Stimulated activated naive B cell treated with anti-CD40 and anti-IgM and Interleukin-4, amounts not matched to agents 10 μg/mL and 1 μg/mL and 100 μg/mL, for 72 hours (primary cell): ENCODE measurements around the gene TMEM179.

ENCODE experiments used
- ATAC-seq, 2 donors: fragments of 150-1000 bp; cut with Tn5 transposase; replicated peaks; 2 replicates each; pipeline ENCODE4 v1.10.0; 2021; ENCODE audit warnings: moderate library complexity in 1 of 2
- DNase-seq: peaks from one replicate; pipeline ENCODE4 v3.0.0; 2021
- H3K27ac Mint-ChIP-seq: one replicate; pipeline ENCODE4 v1.8.0; 2022; ENCODE audit warnings: mild to moderate bottlenecking, mixed read lengths
- H3K27me3 Mint-ChIP-seq, 2 donors: one replicate each; pipeline ENCODE4 v1.8.0; 2022; ENCODE audit warnings: mixed read lengths in 2 of 2
- H3K36me3 Mint-ChIP-seq, 2 donors: one replicate each; pipeline ENCODE4 v1.8.0; 2022; ENCODE audit warnings: mixed read lengths in 2 of 2, mild to moderate bottlenecking in 1 of 2
- H3K4me1 Mint-ChIP-seq, 2 donors: one replicate each; pipeline ENCODE4 v1.8.0; 2022; ENCODE audit warnings: mixed read lengths in 2 of 2, mild to moderate bottlenecking in 1 of 2
- H3K4me3 Mint-ChIP-seq, 2 donors: one replicate each; pipeline ENCODE4 v1.8.0; 2022; ENCODE audit warnings: mild to moderate bottlenecking in 2 of 2, mixed read lengths in 2 of 2, moderate library complexity in 1 of 2
- H3K9me3 Mint-ChIP-seq, 2 donors: one replicate each; pipeline ENCODE4 v1.8.0; 2022; ENCODE audit warnings: mixed read lengths in 2 of 2, mild to moderate bottlenecking in 1 of 2

The TMEM179 gene

GRCh38 chr14:104541905-104542465 is 62.6 kb downstream of the TMEM179 start:
- Mint-ChIP-seq H3K27me3 (peaks cover 40% of the 10 kb centered on the region in 2 donors), H3K4me1 (peaks cover 0 to 2% of the 10 kb centered on the region in 2 donors)

More at GRCh38 chr14:104541905-104542465, 62.6 kb downstream of the TMEM179 start:
- no peak overlapping the region for H3K4me3 Mint-ChIP-seq
- H3K27ac Mint-ChIP-seq: no peak overlapping the region
- DNase-seq (no peak), ATAC-seq (no peak)
- no peaks in the 10 kb centered on the region for H3K36me3 Mint-ChIP-seq
- H3K9me3 Mint-ChIP-seq: no peaks in the 10 kb centered on the region
